ENCODE data around the gene CELA3B.
"Not testable (repeated sequence)": the region's sequence is repeated elsewhere in the genome, so short reads cannot be mapped to it uniquely, and the experiment has no call there.

The CELA3B gene

DNA sequence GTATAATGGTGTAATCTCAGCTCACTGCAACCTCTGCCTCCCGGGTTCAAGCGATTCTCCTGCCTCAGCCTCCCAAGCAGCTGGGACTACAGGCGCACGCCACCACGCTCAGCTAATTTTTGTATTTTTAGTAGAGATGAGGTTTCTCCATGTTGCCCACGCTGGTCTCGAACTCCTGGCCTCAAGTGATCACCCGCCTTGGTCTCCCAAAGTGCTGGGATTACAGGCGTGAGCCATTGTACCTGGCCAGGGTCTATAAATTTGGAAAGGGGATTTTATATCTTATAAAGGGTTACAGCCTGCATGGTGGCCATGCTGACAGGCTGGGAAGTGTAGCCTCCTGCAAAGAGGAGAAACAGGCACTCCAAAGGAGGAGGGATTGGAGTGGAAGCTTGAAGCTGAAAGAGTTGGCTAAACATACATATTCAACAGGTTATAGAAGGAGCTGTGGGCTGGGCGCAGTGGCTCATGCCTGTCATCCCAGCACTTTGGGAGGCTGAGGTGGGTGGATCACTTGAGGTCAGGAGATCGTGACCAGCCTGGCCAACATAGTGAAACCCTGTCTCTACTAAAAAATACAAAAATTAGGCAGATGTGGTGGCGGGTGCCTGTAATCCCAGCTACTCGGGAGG lies 37.9 kb downstream of the CELA3B start:
- not testable (repeated sequence) for DNase-seq

DNA sequence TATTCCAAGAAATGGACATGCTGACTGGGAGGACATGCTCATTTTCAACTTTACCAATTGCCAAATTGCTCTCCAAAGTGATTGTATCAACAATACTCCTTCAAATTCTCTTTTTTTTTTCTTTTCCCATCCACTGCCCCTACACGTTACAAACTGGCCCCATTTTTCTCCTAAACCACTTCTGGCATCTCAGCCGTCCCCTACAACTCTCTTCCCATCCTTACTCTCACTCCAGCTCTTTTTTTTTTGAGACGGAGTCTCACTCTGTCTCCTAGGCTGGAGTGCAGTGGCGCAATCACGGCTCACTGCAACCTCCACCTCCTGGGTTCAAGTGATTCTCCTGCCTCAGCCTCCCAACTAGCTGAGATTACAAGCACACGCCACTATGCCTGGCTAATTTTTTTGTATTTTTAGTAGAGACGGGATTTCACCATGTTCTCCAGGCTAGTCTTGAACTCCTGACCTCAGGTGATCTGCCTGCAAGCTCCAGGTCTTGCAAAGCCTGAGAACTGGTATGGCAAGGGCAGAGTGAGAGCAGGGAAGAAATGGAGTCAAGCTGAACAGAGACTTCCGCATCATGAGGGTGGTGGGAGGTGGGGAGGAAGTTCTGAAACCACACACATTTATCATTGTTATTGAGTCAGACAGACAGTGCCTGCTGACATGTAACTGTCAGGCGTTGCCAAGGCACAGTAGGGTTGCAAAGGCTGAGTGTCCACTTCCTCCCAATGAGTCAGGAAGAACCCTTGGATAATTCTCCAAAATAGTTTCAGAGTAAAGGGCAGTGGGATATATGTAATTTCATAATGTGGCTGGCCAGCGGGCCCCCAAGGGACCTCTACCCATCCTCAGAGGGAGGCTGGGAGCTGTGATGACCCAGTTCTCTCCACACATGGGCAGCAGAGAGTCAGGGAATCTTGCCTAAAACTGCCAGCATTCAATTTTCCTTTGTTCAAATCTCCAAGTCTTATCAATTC lies 42.0 kb downstream of the CELA3B start:
- peak; percentile 90 for DNase-seq

DNA sequence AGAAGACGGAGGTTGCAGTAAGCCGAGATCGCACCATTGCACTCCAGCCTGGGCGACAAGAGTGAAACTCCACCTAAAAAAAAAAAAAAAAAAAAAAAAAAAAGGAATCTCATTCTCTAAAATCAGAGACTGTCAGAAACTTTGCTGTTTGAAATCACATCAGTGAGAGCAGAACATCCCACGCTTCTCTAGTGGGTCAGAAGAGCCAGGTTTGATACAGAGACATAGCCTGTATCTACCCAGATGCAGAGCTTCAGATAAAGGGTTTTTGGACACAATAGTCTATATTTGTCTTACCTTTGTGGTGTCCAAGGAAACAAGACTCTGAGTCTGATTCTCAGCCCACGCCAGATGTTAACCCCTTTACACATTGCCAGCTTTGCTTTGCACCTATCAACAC lies 44.2 kb downstream of the CELA3B start:
- no peak for DNase-seq

DNA sequence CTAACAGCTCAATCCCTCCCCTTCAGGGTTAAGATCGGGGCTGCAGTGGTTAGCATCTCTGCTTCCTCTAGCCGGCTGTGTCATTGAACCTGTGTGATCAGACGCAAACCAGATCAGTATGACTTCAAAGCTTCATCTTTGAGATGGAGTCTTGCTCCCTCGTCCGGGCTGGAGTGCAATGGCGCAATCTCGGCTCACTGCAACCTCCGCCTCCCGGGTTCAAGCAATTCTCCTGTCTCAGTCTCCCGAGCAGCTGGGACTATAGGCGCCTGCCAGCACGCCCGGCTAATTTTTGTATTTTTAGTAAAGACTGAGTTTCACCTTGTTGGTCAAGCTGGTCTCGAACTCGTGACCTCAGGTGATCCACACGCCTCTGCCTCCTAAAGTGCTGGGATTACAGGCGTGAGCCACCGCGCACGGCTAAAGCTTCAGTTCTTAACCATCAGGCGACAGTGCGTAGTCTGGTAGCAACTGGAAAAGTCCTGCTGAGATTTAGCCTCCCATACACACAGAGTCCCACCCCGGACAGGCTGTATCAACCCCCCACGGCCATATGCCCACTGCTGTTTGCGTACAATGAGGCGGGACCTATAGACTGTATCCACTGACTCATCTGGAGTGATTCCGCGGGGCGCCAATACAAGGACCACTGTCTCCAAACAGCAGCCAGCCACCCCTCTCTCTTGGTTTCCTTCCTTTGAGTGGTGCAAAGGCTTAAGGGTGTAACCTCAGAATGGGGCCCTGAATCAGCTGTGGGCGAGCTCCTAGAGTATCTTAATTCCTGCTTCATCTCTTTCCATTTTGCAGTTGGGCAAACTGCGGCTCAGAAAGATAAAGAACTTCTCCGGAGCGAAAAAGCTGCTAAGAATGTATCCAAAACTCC lies 47.9 kb downstream of the CELA3B start:
- no peak for DNase-seq

DNA sequence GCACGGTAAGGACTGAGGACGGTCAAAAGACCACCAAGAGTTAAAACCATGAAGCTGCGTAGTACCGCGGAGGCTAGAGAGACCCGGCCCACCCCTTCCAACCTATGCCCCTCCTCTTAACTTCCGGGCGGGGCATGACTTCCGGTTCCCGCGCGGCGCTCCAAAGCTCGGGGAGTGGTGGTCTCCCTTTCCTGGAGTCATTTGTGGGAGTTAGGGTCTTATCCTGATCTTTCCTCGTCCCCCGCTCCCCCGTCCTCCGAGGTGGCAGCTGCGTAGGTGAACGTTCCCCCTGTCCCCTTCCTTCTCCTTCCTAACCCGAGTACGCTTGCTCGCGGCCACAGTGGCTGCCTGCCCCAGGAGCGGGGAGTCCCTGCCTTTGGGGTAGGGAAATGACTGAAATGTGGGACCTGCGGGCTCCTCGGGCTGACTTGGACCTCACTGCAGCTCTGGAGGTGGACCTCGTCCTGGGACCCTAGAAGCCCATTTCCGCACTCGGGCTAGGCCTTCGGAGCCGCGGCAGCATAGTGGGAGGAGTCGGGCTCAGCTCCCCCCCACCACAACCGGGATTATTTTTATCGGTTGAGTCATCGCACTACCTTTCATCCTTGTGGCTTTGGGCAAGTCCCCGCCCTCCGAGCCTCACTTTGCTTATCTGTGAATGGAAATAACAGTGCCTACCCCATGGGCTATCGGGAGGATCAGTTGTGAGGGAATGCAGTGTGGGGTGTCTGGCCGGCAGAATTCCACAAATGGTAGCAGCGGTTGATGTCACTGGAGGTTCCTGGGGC lies 48.7 kb downstream of the CELA3B start:
- DNase-seq: peak; percentile 93

DNA sequence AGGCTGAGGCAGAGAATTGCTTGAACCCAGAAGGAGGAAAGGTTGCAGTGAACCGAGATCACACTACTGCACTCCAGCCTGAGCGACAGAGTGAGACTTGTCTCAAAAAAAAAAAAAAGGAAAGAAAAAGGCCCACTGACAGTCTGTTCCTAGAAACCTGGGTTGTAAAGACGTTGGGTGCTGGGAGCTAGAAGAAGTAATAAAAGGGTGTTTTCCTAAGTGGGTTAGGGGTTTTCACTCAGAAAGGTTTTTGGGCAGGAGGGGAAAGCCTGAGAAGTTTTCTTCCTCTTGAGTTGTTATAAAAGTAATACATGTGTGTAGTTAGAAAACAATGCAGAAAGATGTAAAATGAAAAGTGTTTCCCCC lies 50.1 kb downstream of the CELA3B start:
- DNase-seq: no peak

DNA sequence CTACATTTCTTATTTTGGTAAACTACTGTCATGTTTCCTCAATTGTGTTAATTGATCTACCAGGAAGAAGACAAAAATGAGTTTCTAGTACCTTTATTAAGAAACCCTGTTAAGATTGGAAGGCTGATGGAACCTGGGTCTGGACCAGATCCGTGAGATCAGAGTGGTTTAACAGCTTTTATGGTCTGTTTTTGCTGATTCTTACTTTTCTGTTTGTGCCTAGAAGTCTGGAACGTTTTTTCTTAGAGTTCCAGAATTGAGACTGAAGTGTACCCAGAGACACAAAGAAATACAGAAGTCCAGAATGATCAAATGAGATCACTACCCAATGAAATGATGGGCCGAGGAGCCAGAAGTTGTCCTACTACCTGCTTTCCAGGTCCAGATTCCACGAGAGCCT lies 53.2 kb downstream of the CELA3B start:
- no peak for DNase-seq

DNA sequence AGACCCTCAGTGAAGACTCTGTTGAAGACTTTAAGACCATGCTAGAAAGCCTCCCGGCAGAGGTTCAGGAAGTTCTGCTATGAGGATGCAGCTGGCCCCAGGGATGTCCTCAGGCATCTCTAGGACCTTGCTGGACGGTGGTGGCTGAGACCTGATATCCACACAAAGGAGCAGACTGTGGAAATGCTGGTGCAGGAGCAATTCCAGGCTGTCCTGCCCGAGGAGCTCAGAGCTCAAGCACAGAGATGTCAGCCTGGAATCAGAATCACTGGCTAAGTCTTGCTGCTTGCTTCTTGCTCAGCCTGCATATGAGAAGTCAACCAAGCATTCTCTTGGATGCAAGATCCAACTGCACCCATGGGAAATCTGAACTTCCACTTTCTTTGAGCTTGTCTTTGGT lies 53.7 kb downstream of the CELA3B start:
- DNase-seq: no peak

DNA sequence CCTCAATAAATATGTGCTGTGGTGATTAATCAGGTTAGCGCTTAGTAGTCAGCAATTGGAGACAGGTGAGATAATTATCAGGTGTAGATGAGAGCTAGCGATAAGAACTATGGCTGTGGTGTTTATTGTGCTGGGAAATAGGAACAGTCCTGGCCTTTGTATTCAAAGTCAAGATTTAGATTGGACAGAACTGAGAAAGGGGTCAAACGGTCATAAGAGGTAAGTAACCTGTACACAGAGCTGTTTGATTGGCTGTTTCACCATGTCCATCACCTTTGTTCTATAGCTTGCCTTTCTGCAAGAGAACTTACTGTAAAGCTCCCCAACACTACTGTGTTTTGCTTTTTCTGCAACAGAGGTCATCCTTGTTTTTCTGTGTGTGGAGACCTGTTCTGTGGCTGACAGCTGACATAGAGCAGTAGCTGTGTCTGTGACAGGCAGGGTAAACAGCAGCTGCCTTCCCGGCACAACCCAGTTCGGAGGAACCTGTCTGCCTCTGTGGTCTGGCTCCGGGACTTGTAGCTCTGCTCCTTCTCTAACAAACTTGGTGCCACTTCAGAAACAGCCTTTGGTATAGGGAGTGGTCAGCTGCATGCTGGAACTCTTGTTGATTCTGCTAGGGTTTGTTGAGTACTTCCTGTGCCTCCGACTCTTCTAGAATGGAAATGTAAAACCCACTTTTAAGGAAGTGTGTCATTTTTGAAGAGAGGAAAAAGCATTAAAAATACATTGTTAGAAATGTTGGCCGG lies 54.6 kb downstream of the CELA3B start:
- no peak for DNase-seq

DNA sequence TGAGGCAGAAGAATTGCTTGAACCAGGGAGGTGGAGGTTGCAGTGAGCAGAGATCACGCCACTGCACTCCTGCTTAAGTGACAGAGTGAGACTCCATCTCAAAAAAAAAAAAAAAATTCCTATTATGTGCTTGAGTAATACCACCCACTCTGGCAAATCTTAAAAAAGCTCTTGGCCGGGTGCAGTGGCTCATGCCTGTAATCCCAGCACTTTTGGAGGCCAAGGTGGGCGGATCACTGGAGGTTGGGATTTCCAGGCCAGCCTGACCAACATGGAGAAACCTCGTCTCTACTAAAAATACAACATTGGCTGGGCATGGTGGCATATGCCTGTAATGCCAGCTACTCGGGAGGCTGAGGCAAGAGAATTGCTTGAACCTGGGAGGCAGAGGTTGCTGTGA lies 58.0 kb downstream of the CELA3B start:
- DNase-seq: not testable (repeated sequence)

DNA sequence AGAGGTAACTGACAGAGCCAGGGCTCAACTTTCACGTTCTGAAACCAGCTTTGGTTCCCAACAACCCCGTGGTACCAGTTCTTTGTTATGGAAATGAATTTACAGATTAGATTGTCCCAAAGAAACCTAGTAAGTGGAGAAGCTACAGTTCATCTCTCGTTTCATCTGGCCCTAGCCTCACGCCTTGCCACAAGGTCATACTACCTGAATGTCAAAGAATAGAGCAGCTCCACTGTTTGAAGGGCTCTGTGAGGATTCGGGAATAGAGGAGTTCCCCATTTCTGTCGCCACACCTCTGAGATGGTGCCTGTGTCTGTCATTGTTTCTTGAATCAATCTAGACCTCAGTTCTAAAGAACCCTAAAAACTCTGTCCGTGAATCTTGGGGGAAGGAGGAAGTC lies 60.7 kb downstream of the CELA3B start:
- DNase-seq: no peak

DNA sequence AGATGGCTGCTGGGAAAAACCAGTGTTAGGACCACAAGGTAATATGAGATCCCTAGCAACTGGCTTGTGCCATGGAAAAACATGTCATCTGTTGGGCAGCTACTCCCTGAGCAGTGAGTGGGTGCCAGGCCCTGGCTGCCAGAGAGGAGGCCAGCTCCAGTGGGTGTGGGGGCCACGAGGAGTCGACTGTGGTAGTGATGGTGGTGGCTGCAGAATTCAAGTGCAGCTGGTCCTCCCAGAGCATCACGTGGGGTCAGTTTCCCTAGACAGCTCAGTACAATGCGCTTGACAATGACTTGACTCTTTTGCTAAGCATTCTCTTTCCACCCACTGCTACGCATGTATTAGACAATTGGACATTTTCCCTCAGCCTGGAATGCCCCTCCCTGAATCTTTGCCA lies 61.2 kb downstream of the CELA3B start:
- DNase-seq: no peak

Measured in kidney glomerular epithelial cell (primary cell).